ENCODE results near the gene ANO10.

GRCh38 chr3:43537225-43537624, 84.6 kb downstream of the ANO10 start:
- TF ChIP-seq EZH2 (IDR thresholded peaks at IDR 0.05; ENCODE audit: borderline replicate concordance, insufficient read depth, low read depth, low read length, poor library complexity, severe bottlenecking) (no peak), CTCF (IDR thresholded peaks at IDR 0.05) (no peak)

Measured in B cell (primary cell).